ENCODE results near the gene PPP1CB.

PPP1CB gene

GRCh38 chr2:28768952-28769351, 17.3 kb downstream of the PPP1CB start:
- TF ChIP-seq, protein P1, sequence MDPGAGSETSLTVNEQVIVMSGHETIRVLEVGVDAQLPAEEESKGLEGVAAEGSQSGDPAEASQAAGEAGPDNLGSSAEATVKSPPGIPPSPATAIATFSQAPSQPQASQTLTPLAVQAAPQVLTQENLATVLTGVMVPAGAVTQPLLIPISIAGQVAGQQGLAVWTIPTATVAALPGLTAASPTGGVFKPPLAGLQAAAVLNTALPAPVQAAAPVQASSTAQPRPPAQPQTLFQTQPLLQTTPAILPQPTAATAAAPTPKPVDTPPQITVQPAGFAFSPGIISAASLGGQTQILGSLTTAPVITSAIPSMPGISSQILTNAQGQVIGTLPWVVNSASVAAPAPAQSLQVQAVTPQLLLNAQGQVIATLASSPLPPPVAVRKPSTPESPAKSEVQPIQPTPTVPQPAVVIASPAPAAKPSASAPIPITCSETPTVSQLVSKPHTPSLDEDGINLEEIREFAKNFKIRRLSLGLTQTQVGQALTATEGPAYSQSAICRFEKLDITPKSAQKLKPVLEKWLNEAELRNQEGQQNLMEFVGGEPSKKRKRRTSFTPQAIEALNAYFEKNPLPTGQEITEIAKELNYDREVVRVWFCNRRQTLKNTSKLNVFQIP (CRISPR knock-in tag; IDR thresholded peaks at IDR 0.05; ENCODE audit: borderline replicate concordance, low read depth): no peak
- TF ChIP-seq ZFP3 (CRISPR knock-in tag; IDR thresholded peaks at IDR 0.05) (no peak), PPARA (CRISPR knock-in tag; IDR thresholded peaks at IDR 0.05; ENCODE audit: borderline replicate concordance) (no peak), ISL1 (CRISPR knock-in tag; IDR thresholded peaks at IDR 0.05) (no peak), ZNF70 (CRISPR knock-in tag; IDR thresholded peaks at IDR 0.05) (no peak), CSDC2 (CRISPR knock-in tag; IDR thresholded peaks at IDR 0.05) (no peak), ZNF565 (CRISPR knock-in tag; conservative IDR thresholded peaks at IDR 0.05; ENCODE audit: low read depth) (no peak)
- TF ChIP-seq, protein P2, sequence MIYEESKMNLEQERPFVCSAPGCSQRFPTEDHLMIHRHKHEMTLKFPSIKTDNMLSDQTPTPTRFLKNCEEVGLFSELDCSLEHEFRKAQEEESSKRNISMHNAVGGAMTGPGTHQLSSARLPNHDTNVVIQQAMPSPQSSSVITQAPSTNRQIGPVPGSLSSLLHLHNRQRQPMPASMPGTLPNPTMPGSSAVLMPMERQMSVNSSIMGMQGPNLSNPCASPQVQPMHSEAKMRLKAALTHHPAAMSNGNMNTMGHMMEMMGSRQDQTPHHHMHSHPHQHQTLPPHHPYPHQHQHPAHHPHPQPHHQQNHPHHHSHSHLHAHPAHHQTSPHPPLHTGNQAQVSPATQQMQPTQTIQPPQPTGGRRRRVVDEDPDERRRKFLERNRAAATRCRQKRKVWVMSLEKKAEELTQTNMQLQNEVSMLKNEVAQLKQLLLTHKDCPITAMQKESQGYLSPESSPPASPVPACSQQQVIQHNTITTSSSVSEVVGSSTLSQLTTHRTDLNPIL (CRISPR knock-in tag; IDR thresholded peaks at IDR 0.05; ENCODE audit: low read depth): no peak
- no peak for ATAC-seq

GRCh38 chr2:28772351-28772750, 20.7 kb downstream of the PPP1CB start:
- ATAC-seq: no peak
- TF ChIP-seq SNAI2 (CRISPR knock-in tag; IDR thresholded peaks at IDR 0.05): no peak
- TF ChIP-seq RARB (CRISPR knock-in tag; IDR thresholded peaks at IDR 0.05): no peak
- peak; percentile 81 for TF ChIP-seq ZNF70 (CRISPR knock-in tag; IDR thresholded peaks at IDR 0.05)

DNA sequence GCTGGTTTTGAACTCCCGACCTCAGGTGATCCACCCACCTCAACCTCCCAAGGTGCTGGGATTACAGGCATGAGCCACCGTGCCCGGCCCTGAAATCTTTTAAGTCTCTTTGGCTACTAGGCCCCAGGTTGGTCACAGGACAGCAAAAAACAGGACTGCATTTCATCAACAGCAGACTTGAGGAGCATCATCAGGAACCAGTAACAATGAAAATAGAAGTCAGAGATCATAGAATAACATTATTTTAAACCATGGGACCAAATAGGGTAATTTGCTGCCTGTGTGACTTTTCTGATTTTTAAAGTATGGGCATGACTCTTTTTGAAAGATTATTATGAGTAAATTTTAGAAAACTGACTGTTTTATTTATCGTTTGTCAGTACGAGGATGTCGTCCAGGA, 24.8 kb downstream of the PPP1CB start:
- TF ChIP-seq OSR1 (CRISPR knock-in tag; IDR thresholded peaks at IDR 0.05): no peak
- TF ChIP-seq, protein P3, sequence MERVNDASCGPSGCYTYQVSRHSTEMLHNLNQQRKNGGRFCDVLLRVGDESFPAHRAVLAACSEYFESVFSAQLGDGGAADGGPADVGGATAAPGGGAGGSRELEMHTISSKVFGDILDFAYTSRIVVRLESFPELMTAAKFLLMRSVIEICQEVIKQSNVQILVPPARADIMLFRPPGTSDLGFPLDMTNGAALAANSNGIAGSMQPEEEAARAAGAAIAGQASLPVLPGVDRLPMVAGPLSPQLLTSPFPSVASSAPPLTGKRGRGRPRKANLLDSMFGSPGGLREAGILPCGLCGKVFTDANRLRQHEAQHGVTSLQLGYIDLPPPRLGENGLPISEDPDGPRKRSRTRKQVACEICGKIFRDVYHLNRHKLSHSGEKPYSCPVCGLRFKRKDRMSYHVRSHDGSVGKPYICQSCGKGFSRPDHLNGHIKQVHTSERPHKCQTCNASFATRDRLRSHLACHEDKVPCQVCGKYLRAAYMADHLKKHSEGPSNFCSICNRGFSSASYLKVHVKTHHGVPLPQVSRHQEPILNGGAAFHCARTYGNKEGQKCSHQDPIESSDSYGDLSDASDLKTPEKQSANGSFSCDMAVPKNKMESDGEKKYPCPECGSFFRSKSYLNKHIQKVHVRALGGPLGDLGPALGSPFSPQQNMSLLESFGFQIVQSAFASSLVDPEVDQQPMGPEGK (CRISPR knock-in tag; IDR thresholded peaks at IDR 0.05; ENCODE audit: borderline replicate concordance): no peak
- no peak for TF ChIP-seq TSHZ2 (CRISPR knock-in tag; IDR thresholded peaks at IDR 0.05)
- no peak for TF ChIP-seq ARNTL (CRISPR knock-in tag; IDR thresholded peaks at IDR 0.05; ENCODE audit: borderline replicate concordance, low read depth)
- TF ChIP-seq ISL1 (CRISPR knock-in tag; IDR thresholded peaks at IDR 0.05): no peak
- no peak for TF ChIP-seq PPARA (CRISPR knock-in tag; IDR thresholded peaks at IDR 0.05; ENCODE audit: borderline replicate concordance)
- TF ChIP-seq, protein P4, sequence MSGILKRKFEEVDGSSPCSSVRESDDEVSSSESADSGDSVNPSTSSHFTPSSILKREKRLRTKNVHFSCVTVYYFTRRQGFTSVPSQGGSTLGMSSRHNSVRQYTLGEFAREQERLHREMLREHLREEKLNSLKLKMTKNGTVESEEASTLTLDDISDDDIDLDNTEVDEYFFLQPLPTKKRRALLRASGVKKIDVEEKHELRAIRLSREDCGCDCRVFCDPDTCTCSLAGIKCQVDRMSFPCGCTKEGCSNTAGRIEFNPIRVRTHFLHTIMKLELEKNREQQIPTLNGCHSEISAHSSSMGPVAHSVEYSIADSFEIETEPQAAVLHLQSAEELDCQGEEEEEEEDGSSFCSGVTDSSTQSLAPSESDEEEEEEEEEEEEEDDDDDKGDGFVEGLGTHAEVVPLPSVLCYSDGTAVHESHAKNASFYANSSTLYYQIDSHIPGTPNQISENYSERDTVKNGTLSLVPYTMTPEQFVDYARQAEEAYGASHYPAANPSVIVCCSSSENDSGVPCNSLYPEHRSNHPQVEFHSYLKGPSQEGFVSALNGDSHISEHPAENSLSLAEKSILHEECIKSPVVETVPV (CRISPR knock-in tag; IDR thresholded peaks at IDR 0.05): no peak
- ATAC-seq: no peak

DNA sequence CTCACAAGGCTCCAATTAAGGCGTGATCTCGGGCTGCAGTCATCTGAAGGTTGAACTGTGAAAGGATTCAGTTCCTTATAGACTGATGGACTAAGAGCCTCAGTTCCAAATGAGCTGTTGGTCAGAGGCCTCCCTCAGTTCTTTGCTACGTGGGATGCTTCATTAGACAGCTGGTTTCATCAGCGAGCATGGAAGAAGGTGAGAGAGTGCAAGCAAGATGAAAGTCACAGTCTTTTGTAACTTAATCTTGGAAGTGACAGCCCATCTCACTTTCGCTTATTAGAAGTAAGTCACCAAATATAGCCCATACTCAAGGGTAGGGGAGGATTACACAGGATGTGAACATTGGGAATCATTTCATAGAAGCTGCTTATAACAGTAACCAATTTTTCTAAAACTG, 26.8 kb downstream of the PPP1CB start:
- TF ChIP-seq ESRRG (CRISPR knock-in tag; IDR thresholded peaks at IDR 0.05) (no peak), TCF4 (CRISPR knock-in tag; IDR thresholded peaks at IDR 0.05; ENCODE audit: borderline replicate concordance) (no peak), TOX (CRISPR knock-in tag; IDR thresholded peaks at IDR 0.05; ENCODE audit: borderline replicate concordance) (no peak), OSR1 (CRISPR knock-in tag; IDR thresholded peaks at IDR 0.05) (no peak), ISL1 (CRISPR knock-in tag; IDR thresholded peaks at IDR 0.05) (no peak), BACH2 (CRISPR knock-in tag; IDR thresholded peaks at IDR 0.05; ENCODE audit: borderline replicate concordance) (no peak), SNAI2 (CRISPR knock-in tag; IDR thresholded peaks at IDR 0.05) (no peak), ZNF565 (CRISPR knock-in tag; conservative IDR thresholded peaks at IDR 0.05; ENCODE audit: low read depth) (no peak), ZNF8 (CRISPR knock-in tag; IDR thresholded peaks at IDR 0.05) (no peak), ZFP30 (CRISPR knock-in tag; IDR thresholded peaks at IDR 0.05) (no peak)
- TF ChIP-seq, protein P2 (CRISPR knock-in tag; IDR thresholded peaks at IDR 0.05; ENCODE audit: low read depth): no peak
- TF ChIP-seq, protein P1 (CRISPR knock-in tag; IDR thresholded peaks at IDR 0.05; ENCODE audit: borderline replicate concordance, low read depth): no peak
- ATAC-seq: no peak

Measured in SK-N-SH treated with all-trans-retinoic acid at 6 μM for 48 hours (cell line).